Right ventricle myocardium superior (tissue), 1 donor: ENCODE data around the gene DCXR. TPM values are rescaled to one million over a fixed set of nuclear protein-coding genes. Genes with fewer than 3 reads are reported as not detected.

Experiments
- ATAC-seq: fragments of 200-7000 bp; cut with Tn5 transposase; one replicate; pipeline ENCODE4 v1.9.1; 2020; ENCODE audit warnings: mild to moderate bottlenecking; ENCODE audit not compliant: poor library complexity
- DNase-seq: peaks from one replicate; pipeline ENCODE4 v3.0.0-alpha.2; 2020
- intact Hi-C: fragments of 100-400 bp; cut with DNase I; formaldehyde crosslinking; loops from one replicate; pipeline ENCODE4 v1.11.2; 2022
- total RNA-seq: library from RNA; stranded (reverse); fragmentation: NEBNext Ultra II Directional; extraction: Animal tissue kit (Norgen Biotek cat#: 25700); gene quantifications from one replicate; pipeline ENCODE4 v1.2.1, GENCODE V29; 2021
- donor health status: DM: no; HTN: yes; CAD: no; lungs with severe emphysema.

The DCXR gene
- total RNA-seq, 1 donor from 2014 or later: 178 TPM

GRCh38 chr17:82076785-82077591 is 39.5 kb upstream of the DCXR start:
- peak; percentile 19 for ATAC-seq
- intact Hi-C loops: no loop called here
- no peak for DNase-seq

GRCh38 chr17:82076018-82076784 is 38.7 kb upstream of the DCXR start:
- intact Hi-C loops: no loop called here
- DNase-seq (no peak), ATAC-seq (no peak)

- no peak for DNase-seq
- no peak for ATAC-seq
- intact Hi-C loops: no loop called here
Observed at GRCh38 chr17:82073446-82073845, 35.9 kb upstream of the DCXR start.

- ATAC-seq (no peak), DNase-seq (no peak)
- intact Hi-C loops: no loop called here
Observed at GRCh38 chr17:82072827-82073226, 35.3 kb upstream of the DCXR start.

GRCh38 chr17:82070611-82071010 is 33.1 kb upstream of the DCXR start:
- DNase-seq (no peak), ATAC-seq (no peak)
- intact Hi-C loops: no loop called here

- DNase-seq (peak; percentile 80), ATAC-seq (peak; percentile 90)
- intact Hi-C loops: no loop called here
Observed at GRCh38 chr17:82065638-82066303, 28.3 kb upstream of the DCXR start, which contains the start of gene DUS1L. Gene DUS1L, minus strand, starts transcription at chr17:82065804. Its CDS starts 745 bp downstream, at chr17:82065059.

GRCh38 chr17:82065193-82065637 is 27.7 kb upstream of the DCXR start:
- no peak for DNase-seq
- peak; percentile 5 for ATAC-seq
- intact Hi-C loops: no loop called here

- DNase-seq (no peak), ATAC-seq (no peak)
- intact Hi-C loops: no loop called here
Observed at GRCh38 chr17:82064433-82065192, 27.1 kb upstream of the DCXR start.

GRCh38 chr17:82063424-82064415 is 26.2 kb upstream of the DCXR start:
- ATAC-seq (no peak), DNase-seq (no peak)
- intact Hi-C loops: no loop called here

- intact Hi-C loops: no loop called here
- DNase-seq: no peak
Observed at GRCh38 chr17:82062984-82063368, 25.5 kb upstream of the DCXR start.

GRCh38 chr17:82062076-82062983 is 24.8 kb upstream of the DCXR start:
- intact Hi-C loops: no loop called here

More at GRCh38 chr17:82062984-82063368, 25.5 kb upstream of the DCXR start:
- no peak for ATAC-seq

GRCh38 chr17:82061047-82061925 is 23.8 kb upstream of the DCXR start:
- DNase-seq: no peak
- ATAC-seq: no peak
- intact Hi-C loops: no loop called here

More at GRCh38 chr17:82062076-82062983, 24.8 kb upstream of the DCXR start:
- ATAC-seq (no peak), DNase-seq (no peak)

GRCh38 chr17:82060614-82061013 is 23.1 kb upstream of the DCXR start:
- DNase-seq: no peak
- intact Hi-C loops: no loop called here
- no peak for ATAC-seq

- DNase-seq (no peak), ATAC-seq (no peak)
- intact Hi-C loops: no loop called here
Observed at GRCh38 chr17:82060001-82060380, 22.5 kb upstream of the DCXR start.

- intact Hi-C loops: no loop called here
- DNase-seq (peak; percentile 35), ATAC-seq (no peak)
Observed at GRCh38 chr17:82059272-82060000, 21.9 kb upstream of the DCXR start.
